IPS-18a (cell line): ENCODE measurements around the gene PABPC4L.

Experiments used
- H3K27ac ChIP-seq: one replicate; pipeline ENCODE4 v1.5.1; 2013; ENCODE audit warnings: low read length
- H3K27me3 ChIP-seq: one replicate; pipeline ENCODE4 v1.6.1; 2013; ENCODE audit warnings: mild to moderate bottlenecking, low read length; ENCODE audit not compliant: control insufficient read depth, insufficient read depth
- H3K36me3 ChIP-seq: one replicate; pipeline ENCODE4 v1.6.1; 2013; ENCODE audit warnings: low read depth, low read length; ENCODE audit not compliant: control insufficient read depth
- H3K4me1 ChIP-seq: one replicate; pipeline ENCODE4 v1.6.1; 2013; ENCODE audit warnings: low read depth, low read length; ENCODE audit not compliant: control insufficient read depth
- H3K4me3 ChIP-seq: one replicate; pipeline ENCODE4 v1.5.1; 2013; ENCODE audit warnings: low read length
- H3K9ac ChIP-seq: one replicate; pipeline ENCODE4 v1.6.1; 2013; ENCODE audit warnings: mild to moderate bottlenecking, low read length, moderate library complexity
- H3K9me3 ChIP-seq: one replicate; pipeline ENCODE4 v1.6.1; 2013; ENCODE audit warnings: low read depth, low read length; ENCODE audit not compliant: control insufficient read depth

The PABPC4L gene

DNA sequence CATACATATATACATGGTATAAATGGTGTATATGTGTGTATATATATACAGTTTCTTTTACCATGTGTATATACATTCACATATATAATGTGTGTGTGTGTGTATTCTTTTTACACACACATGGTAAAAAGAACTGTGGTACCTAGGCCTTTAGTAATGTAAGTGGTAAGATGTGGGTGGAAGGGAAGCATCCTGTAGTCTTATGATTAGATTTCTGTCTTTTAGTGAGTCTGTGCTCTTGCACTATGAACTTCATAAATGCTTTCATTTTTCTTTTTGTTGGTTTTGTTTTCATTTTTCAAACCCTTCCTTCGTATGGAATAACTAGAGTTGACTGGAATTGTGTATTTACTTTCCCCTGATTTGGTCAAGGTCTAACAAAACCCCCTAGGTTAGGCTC lies 12.1 kb downstream of the PABPC4L start:
- no peak overlapping the region for H3K27ac ChIP-seq
- H3K36me3 ChIP-seq = no peaks in the 10 kb centered on the region

DNA sequence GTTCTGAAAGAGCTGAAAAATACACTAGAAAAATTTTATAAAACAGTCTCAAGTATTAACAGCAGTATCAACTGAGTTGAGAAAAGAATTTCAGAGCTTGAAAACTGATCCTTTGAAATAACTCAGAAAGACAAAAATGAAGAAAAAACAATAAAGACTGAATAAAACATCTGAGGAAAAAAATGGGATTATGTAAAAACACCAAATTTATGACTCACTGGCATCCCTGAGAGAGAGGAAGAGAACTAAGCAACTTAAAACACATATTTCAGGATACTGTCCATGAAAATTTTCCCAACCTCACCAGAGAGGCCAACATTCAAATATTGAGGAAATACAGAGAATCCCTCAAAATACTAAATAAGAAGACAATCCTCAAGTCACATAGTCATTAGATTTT lies 22.9 kb downstream of the PABPC4L start:
- no peak overlapping the region for H3K4me3 ChIP-seq
- no peaks in the 10 kb centered on the region for H3K27me3 ChIP-seq
- H3K27ac ChIP-seq = no peak overlapping the region
- no peaks in the 10 kb centered on the region for H3K36me3 ChIP-seq
- no peaks in the 10 kb centered on the region for H3K9me3 ChIP-seq
- H3K4me1 ChIP-seq = peaks cover 8% of the 10 kb centered on the region
- H3K9ac ChIP-seq = no peak overlapping the region

More for the DNA sequence above, 12.1 kb downstream of the PABPC4L start:
- no peaks in the 10 kb centered on the region for H3K4me1 ChIP-seq
- H3K27me3 ChIP-seq = no peaks in the 10 kb centered on the region
- no peak overlapping the region for H3K4me3 ChIP-seq
- H3K9me3 ChIP-seq = no peaks in the 10 kb centered on the region
- no peak overlapping the region for H3K9ac ChIP-seq

GRCh38 chr4:134174271-134174670 lies 27.3 kb downstream of the PABPC4L start:
- Histone ChIP-seq H3K4me3 (no peak overlapping the region), H3K36me3 (no peaks in the 10 kb centered on the region), H3K9ac (no peak overlapping the region), H3K27ac (no peak overlapping the region), H3K9me3 (no peaks in the 10 kb centered on the region), H3K27me3 (no peaks in the 10 kb centered on the region), H3K4me1 (peaks cover 3% of the 10 kb centered on the region)

GRCh38 chr4:134160211-134160610 lies 41.4 kb downstream of the PABPC4L start:
- Histone ChIP-seq H3K36me3 (no peaks in the 10 kb centered on the region), H3K27ac (no peak overlapping the region), H3K9ac (no peak overlapping the region), H3K4me1 (peaks cover 3% of the 10 kb centered on the region), H3K4me3 (no peak overlapping the region), H3K9me3 (no peaks in the 10 kb centered on the region), H3K27me3 (no peaks in the 10 kb centered on the region)

DNA sequence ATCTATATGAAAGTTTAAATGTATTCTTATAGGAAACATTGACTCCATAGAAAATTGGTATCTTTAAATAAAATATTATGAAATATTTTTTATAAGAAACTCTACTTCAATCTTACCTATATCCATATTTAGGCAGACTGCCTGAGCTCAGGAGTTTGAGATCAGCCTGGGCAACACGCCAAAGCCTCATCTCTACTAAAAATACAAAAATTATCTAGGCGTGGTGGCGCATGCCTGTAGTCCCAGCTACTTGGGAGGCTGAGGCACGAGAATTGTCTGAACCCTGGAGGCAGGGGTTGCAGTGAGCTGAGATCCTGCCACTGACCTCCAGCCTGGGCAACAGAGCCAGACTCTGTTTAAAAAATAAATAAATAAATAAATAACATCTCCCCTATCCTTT lies 47.5 kb downstream of the PABPC4L start:
- Histone ChIP-seq H3K4me3 (no peak overlapping the region), H3K27ac (no peak overlapping the region), H3K9ac (no peak overlapping the region), H3K27me3 (no peaks in the 10 kb centered on the region), H3K4me1 (peaks cover 7% of the 10 kb centered on the region), H3K9me3 (no peaks in the 10 kb centered on the region), H3K36me3 (no peaks in the 10 kb centered on the region)

- Histone ChIP-seq H3K4me1 (peaks cover 26% of the 10 kb centered on the region), H3K9me3 (no peaks in the 10 kb centered on the region), H3K27ac (no peak overlapping the region), H3K27me3 (no peaks in the 10 kb centered on the region), H3K4me3 (no peak overlapping the region), H3K36me3 (no peaks in the 10 kb centered on the region), H3K9ac (no peak overlapping the region)
Observed at GRCh38 chr4:134147941-134148340, 53.6 kb downstream of the PABPC4L start.
